Measurements from ENCODE around the gene FUCA2. TPM values are rescaled to one million over a fixed set of nuclear protein-coding genes. Genes with fewer than 3 reads are reported as not detected.

The FUCA2 gene
- total RNA-seq, 1 experiment from 2014 or later: 15.3 TPM

- Histone ChIP-seq H3K27ac (ENCODE audit: low read depth, low read length, poor library complexity, severe bottlenecking) (no peak overlapping the region), H3K9me3 (ENCODE audit: low read depth, low read length, poor library complexity, severe bottlenecking) (no peaks in the 10 kb centered on the region), H3K27me3 (replicated peaks; ENCODE audit: insufficient read depth, low read depth, low read length, poor library complexity) (no peaks in the 10 kb centered on the region), H3K36me3 (ENCODE audit: insufficient read depth, low read length, poor library complexity, severe bottlenecking) (no peaks in the 10 kb centered on the region), H3K4me3 (ENCODE audit: low read depth, low read length, poor library complexity, severe bottlenecking) (no peak overlapping the region), H3K4me1 (ENCODE audit: insufficient read depth, low read length, poor library complexity, severe bottlenecking) (no peaks in the 10 kb centered on the region)
- intact Hi-C loops (cut with micrococcal nuclease; ENCODE audit: unreplicated experiment): no loop called here
- no peak for DNase-seq (ENCODE audit: low spot score)
- CTCF ChIA-PET: no interaction called here
- BruUV-seq (replicated peaks): no TSS peak
- TF ChIP-seq EZH2 (IDR thresholded peaks at IDR 0.05; ENCODE audit: borderline replicate concordance, low read depth, low read length, poor library complexity, severe bottlenecking) (no peak), CTCF (conservative IDR thresholded peaks at IDR 0.05; ENCODE audit: low read depth, low read length) (no peak)
- POLR2A ChIA-PET (ENCODE audit: low non-redundant PET): no interaction called here
Measured at GRCh38 chr6:143482593-143482992, 28.9 kb downstream of the FUCA2 start.

GRCh38 chr6:143478479-143479062 is 32.9 kb downstream of the FUCA2 start:
- DNase-seq (ENCODE audit: low spot score): no peak
- no peak for TF ChIP-seq CTCF (conservative IDR thresholded peaks at IDR 0.05; ENCODE audit: low read depth, low read length)
- no peak for TF ChIP-seq EZH2 (IDR thresholded peaks at IDR 0.05; ENCODE audit: borderline replicate concordance, low read depth, low read length, poor library complexity, severe bottlenecking)
- Histone ChIP-seq H3K27me3 (replicated peaks; ENCODE audit: insufficient read depth, low read depth, low read length, poor library complexity) (no peaks in the 10 kb centered on the region), H3K27ac (ENCODE audit: low read depth, low read length, poor library complexity, severe bottlenecking) (no peak overlapping the region), H3K9me3 (ENCODE audit: low read depth, low read length, poor library complexity, severe bottlenecking) (no peaks in the 10 kb centered on the region), H3K4me1 (ENCODE audit: insufficient read depth, low read length, poor library complexity, severe bottlenecking) (no peaks in the 10 kb centered on the region), H3K36me3 (ENCODE audit: insufficient read depth, low read length, poor library complexity, severe bottlenecking) (no peaks in the 10 kb centered on the region), H3K4me3 (ENCODE audit: low read depth, low read length, poor library complexity, severe bottlenecking) (no peak overlapping the region)
- CTCF ChIA-PET: no interaction called here
- POLR2A ChIA-PET (ENCODE audit: low non-redundant PET): no interaction called here
- intact Hi-C loops (cut with micrococcal nuclease; ENCODE audit: unreplicated experiment): no loop called here
- no TSS peak for BruUV-seq (replicated peaks)

DNA sequence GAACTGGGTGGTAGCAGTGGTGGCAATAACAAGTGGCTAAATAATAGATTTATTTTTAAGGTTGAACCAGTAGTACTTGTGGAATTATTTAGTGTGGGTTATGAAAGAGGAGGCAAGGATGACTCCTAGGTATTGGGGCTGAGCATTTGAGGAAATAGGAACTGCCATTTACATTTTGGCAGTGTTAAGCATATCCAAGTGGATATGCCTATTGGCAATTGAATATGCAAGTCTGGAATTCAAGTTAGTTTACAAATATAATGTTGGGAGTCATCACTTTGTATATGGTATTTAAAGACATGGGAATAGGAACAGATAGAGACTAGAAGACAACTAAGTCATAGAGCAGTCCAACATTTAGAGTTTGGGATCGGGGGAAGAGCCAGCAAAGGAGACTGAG is 35.0 kb downstream of the FUCA2 start:
- intact Hi-C loops (cut with micrococcal nuclease; ENCODE audit: unreplicated experiment): no loop called here
- CTCF ChIA-PET: no interaction called here

More for the DNA sequence above, 35.0 kb downstream of the FUCA2 start:
- H3K36me3 ChIP-seq (ENCODE audit: insufficient read depth, low read length, poor library complexity, severe bottlenecking): peaks cover 4% of the 10 kb centered on the region
- POLR2A ChIA-PET (ENCODE audit: low non-redundant PET): no interaction called here
- H3K27ac ChIP-seq (ENCODE audit: low read depth, low read length, poor library complexity, severe bottlenecking): no peak overlapping the region
- H3K4me3 ChIP-seq (ENCODE audit: low read depth, low read length, poor library complexity, severe bottlenecking): no peak overlapping the region
- no peaks in the 10 kb centered on the region for H3K27me3 ChIP-seq (replicated peaks; ENCODE audit: insufficient read depth, low read depth, low read length, poor library complexity)
- BruUV-seq (replicated peaks): no TSS peak
- H3K9me3 ChIP-seq (ENCODE audit: low read depth, low read length, poor library complexity, severe bottlenecking): no peaks in the 10 kb centered on the region
- TF ChIP-seq CTCF (conservative IDR thresholded peaks at IDR 0.05; ENCODE audit: low read depth, low read length) (no peak), EZH2 (IDR thresholded peaks at IDR 0.05; ENCODE audit: borderline replicate concordance, low read depth, low read length, poor library complexity, severe bottlenecking) (no peak)
- no peak for DNase-seq (ENCODE audit: low spot score)
- H3K4me1 ChIP-seq (ENCODE audit: insufficient read depth, low read length, poor library complexity, severe bottlenecking): no peaks in the 10 kb centered on the region
